Measurements from ENCODE around the gene U2SURP.

The U2SURP gene

DNA sequence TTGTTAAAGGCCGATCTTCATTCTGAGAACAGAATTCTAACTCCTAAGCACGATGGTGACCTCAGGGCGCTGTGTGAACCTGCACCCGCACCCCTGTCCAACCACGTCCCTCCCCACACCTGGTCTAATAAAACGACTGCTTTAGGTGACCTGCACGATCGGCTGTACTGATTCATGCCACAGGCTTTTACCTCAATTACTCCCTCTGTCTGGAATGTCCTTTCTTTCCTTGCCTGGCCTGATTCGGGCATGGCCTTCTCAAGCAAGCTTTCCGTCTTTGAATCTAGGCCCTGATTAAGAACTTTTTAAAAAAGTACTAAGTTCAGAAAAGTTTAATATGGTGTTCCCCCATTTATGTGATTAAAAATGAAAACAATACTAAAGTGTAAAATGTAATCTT lies 842 bp upstream of the U2SURP start:
- Histone ChIP-seq H4K20me1 (ENCODE audit: low read depth, low read length) (peaks cover 17% of the 10 kb centered on the region), H3K4me3 (ENCODE audit: insufficient read depth, low read length, poor library complexity, severe bottlenecking) (peak overlapping the region; percentile 83), H3K4me2 (ENCODE audit: low read depth, low read length, poor library complexity, severe bottlenecking) (peak overlapping the region; percentile 64), H3K9me2 (replicated peaks; ENCODE audit: insufficient read depth, low read length) (no peaks in the 10 kb centered on the region), H3K36me3 (ENCODE audit: low read length) (no peaks in the 10 kb centered on the region), H2AFZ (ENCODE audit: low read depth, low read length, severe bottlenecking) (peak overlapping the region; percentile 94), H3K27me3 (ENCODE audit: low read length) (no peaks in the 10 kb centered on the region), H3K9me3 (ENCODE audit: insufficient read depth, low read length) (no peaks in the 10 kb centered on the region), H3K27ac (ENCODE audit: low read depth, low read length) (no peak overlapping the region), H3K79me2 (ENCODE audit: insufficient read depth, low read length) (peaks cover 41% of the 10 kb centered on the region), H3K9ac (ENCODE audit: low read length) (peak overlapping the region; percentile 88), H3F3A (ENCODE audit: insufficient read depth) (no peaks in the 10 kb centered on the region)
- no peak for TF ChIP-seq EZH2phosphoT487 (conservative IDR thresholded peaks at IDR 0.05; ENCODE audit: low read length)
- TF ChIP-seq, protein P1, sequence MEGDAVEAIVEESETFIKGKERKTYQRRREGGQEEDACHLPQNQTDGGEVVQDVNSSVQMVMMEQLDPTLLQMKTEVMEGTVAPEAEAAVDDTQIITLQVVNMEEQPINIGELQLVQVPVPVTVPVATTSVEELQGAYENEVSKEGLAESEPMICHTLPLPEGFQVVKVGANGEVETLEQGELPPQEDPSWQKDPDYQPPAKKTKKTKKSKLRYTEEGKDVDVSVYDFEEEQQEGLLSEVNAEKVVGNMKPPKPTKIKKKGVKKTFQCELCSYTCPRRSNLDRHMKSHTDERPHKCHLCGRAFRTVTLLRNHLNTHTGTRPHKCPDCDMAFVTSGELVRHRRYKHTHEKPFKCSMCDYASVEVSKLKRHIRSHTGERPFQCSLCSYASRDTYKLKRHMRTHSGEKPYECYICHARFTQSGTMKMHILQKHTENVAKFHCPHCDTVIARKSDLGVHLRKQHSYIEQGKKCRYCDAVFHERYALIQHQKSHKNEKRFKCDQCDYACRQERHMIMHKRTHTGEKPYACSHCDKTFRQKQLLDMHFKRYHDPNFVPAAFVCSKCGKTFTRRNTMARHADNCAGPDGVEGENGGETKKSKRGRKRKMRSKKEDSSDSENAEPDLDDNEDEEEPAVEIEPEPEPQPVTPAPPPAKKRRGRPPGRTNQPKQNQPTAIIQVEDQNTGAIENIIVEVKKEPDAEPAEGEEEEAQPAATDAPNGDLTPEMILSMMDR (IDR thresholded peaks at IDR 0.05; ENCODE audit: insufficient read depth, low read length, poor library complexity, severe bottlenecking): no peak

DNA sequence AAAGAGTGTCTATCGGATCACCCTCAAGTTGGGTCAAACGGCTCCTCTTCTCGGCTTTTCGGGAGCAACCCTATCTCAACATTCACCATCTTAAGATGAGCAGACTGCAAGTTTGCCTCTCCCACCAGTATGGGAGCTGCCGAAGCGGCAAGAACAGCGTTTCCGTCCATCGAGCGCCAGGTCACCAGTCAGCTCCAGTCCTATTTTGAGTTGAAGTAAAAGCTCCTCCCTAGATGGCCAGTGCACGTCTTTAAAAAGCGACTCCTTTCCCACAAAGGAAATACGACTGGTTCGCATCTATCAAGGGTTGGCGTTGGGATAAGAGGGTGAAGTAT lies 369 bp upstream of the U2SURP start:
- H3K79me2 ChIP-seq (ENCODE audit: insufficient read depth, low read length): peaks cover 45% of the 10 kb centered on the region
- H2AFZ ChIP-seq (ENCODE audit: low read depth, low read length, severe bottlenecking): peak overlapping the region; percentile 94
- peak overlapping the region; percentile 83 for H3K4me3 ChIP-seq (ENCODE audit: insufficient read depth, low read length, poor library complexity, severe bottlenecking)
- H3K27me3 ChIP-seq (ENCODE audit: low read length): no peaks in the 10 kb centered on the region
- no peaks in the 10 kb centered on the region for H3K9me2 ChIP-seq (replicated peaks; ENCODE audit: insufficient read depth, low read length)
- peak overlapping the region; percentile 64 for H3K4me2 ChIP-seq (ENCODE audit: low read depth, low read length, poor library complexity, severe bottlenecking)
- peaks cover 22% of the 10 kb centered on the region for H4K20me1 ChIP-seq (ENCODE audit: low read depth, low read length)
- no peaks in the 10 kb centered on the region for H3K9me3 ChIP-seq (ENCODE audit: insufficient read depth, low read length)
- peak overlapping the region; percentile 88 for H3K9ac ChIP-seq (ENCODE audit: low read length)
- TF ChIP-seq, protein P1 (IDR thresholded peaks at IDR 0.05; ENCODE audit: insufficient read depth, low read length, poor library complexity, severe bottlenecking): no peak
- no peak for TF ChIP-seq EZH2phosphoT487 (conservative IDR thresholded peaks at IDR 0.05; ENCODE audit: low read length)
- H3K27ac ChIP-seq (ENCODE audit: low read depth, low read length): peak overlapping the region; percentile 74
- H3K36me3 ChIP-seq (ENCODE audit: low read length): no peaks in the 10 kb centered on the region
- no peaks in the 10 kb centered on the region for H3F3A ChIP-seq (ENCODE audit: insufficient read depth)

DNA sequence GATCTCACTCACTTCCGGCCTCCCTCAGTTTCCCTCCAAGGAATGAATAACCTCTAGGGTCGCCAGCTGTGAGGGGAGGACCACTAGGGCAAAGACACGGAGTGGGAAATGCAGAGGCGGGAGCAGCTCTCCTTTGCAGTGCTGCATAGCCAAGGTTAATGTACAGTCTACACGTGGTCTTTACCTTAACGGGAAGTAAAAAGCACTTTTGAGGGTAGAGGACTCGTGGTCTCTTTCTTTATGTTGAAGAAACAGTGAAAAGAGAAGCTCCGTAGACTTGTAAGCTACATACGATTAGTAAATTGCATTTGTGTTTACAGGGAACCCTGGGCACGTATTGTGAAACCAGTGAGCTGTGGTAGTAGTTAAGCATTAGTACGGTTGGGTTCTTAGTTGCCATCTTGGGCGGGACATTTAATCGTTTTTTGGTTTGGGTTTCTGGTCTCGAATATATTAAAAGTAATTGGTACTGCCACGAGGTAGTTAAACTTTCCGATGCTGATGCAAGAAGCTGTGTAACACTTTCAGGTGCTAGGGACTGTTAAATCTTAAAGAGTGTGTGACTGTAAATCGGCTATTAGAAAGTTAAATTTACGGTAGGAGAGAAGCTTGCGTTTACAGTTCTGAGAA lies 828 bp downstream of the U2SURP start:
- Histone ChIP-seq H2AFZ (ENCODE audit: low read depth, low read length, severe bottlenecking) (peak overlapping the region; percentile 74), H4K20me1 (ENCODE audit: low read depth, low read length) (peaks cover 34% of the 10 kb centered on the region), H3K4me2 (ENCODE audit: low read depth, low read length, poor library complexity, severe bottlenecking) (peak overlapping the region; percentile 98), H3K79me2 (ENCODE audit: insufficient read depth, low read length) (peaks cover 57% of the 10 kb centered on the region), H3K9ac (ENCODE audit: low read length) (peak overlapping the region; percentile 88), H3K27ac (ENCODE audit: low read depth, low read length) (peak overlapping the region; percentile 74), H3K27me3 (ENCODE audit: low read length) (no peaks in the 10 kb centered on the region), H3K4me3 (ENCODE audit: insufficient read depth, low read length, poor library complexity, severe bottlenecking) (peak overlapping the region; percentile 83), H3K9me2 (replicated peaks; ENCODE audit: insufficient read depth, low read length) (no peaks in the 10 kb centered on the region), H3F3A (ENCODE audit: insufficient read depth) (no peaks in the 10 kb centered on the region), H3K36me3 (ENCODE audit: low read length) (no peaks in the 10 kb centered on the region), H3K9me3 (ENCODE audit: insufficient read depth, low read length) (no peaks in the 10 kb centered on the region)
- TF ChIP-seq EZH2phosphoT487 (conservative IDR thresholded peaks at IDR 0.05; ENCODE audit: low read length): no peak
- TF ChIP-seq, protein P1 (IDR thresholded peaks at IDR 0.05; ENCODE audit: insufficient read depth, low read length, poor library complexity, severe bottlenecking): no peak

Data from SU-DHL-6 (cell line).